GM20431 (cell line): ENCODE data around the gene FARP2.
"Not testable (repeated sequence)": the region's sequence is repeated elsewhere in the genome, so short reads cannot be mapped to it uniquely, and the experiment has no call there.

ENCODE experiments used
- in situ Hi-C: fragments of 300-500 bp; cut with MseI, MboI; formaldehyde crosslinking; loops from one replicate; pipeline ENCODE4 v1.15.0; 2020; ENCODE audit warnings: low sequenced_read_pairs; ENCODE audit not compliant: unreplicated experiment

FARP2 gene

GRCh38 chr2:241393524-241394196, 37.6 kb downstream of the FARP2 start:
- in situ Hi-C loops, result no loop called here

- in situ Hi-C loops, result not testable (repeated sequence)
These were observed 40.7 kb downstream of the FARP2 start for GRCh38 chr2:241396809-241397208.

- in situ Hi-C loops, result no loop called here
These were observed 44.1 kb downstream of the FARP2 start for GRCh38 chr2:241399941-241400922.

GRCh38 chr2:241408849-241409248, 52.8 kb downstream of the FARP2 start:
- in situ Hi-C loops, result no loop called here

GRCh38 chr2:241410739-241411176, 54.7 kb downstream of the FARP2 start:
- in situ Hi-C loops, result no loop called here

- in situ Hi-C loops, result no loop called here
These were observed 56.1 kb downstream of the FARP2 start for GRCh38 chr2:241412144-241412543.

- in situ Hi-C loops, result not testable (repeated sequence)
These were observed 57.4 kb downstream of the FARP2 start for GRCh38 chr2:241413501-241413900.

GRCh38 chr2:241413929-241414580, 58.0 kb downstream of the FARP2 start:
- in situ Hi-C loops, result no loop called here

- in situ Hi-C loops, result no loop called here
These were observed 59.1 kb downstream of the FARP2 start for GRCh38 chr2:241415196-241415595.

- in situ Hi-C loops, result no loop called here
These were observed 61.5 kb downstream of the FARP2 start for GRCh38 chr2:241417626-241418025.

- in situ Hi-C loops, result no loop called here
These were observed 65.2 kb downstream of the FARP2 start for GRCh38 chr2:241421330-241421729.

- in situ Hi-C loops, result not testable (repeated sequence)
These were observed 65.9 kb downstream of the FARP2 start for GRCh38 chr2:241421942-241422341.

- in situ Hi-C loops, result no loop called here
These were observed 66.3 kb downstream of the FARP2 start for GRCh38 chr2:241422350-241422749.

GRCh38 chr2:241423489-241423888, 67.4 kb downstream of the FARP2 start:
- in situ Hi-C loops, result not testable (repeated sequence)

GRCh38 chr2:241425368-241425767, 69.3 kb downstream of the FARP2 start:
- in situ Hi-C loops, result no loop called here

- in situ Hi-C loops, result no loop called here
These were observed 74.1 kb downstream of the FARP2 start for GRCh38 chr2:241430178-241430577.

- in situ Hi-C loops, result no loop called here
These were observed 76.9 kb downstream of the FARP2 start for GRCh38 chr2:241432824-241433448.

- in situ Hi-C loops, result no loop called here
These were observed 81.1 kb downstream of the FARP2 start for GRCh38 chr2:241437179-241437578.

- in situ Hi-C loops, result no loop called here
These were observed 85.4 kb downstream of the FARP2 start for GRCh38 chr2:241441492-241441891.
